ENCODE data around the gene VWCE.

- no peak for TF ChIP-seq POLR2AphosphoS5 (IDR thresholded peaks at IDR 0.05)
- no peak for TF ChIP-seq TAF1 (IDR thresholded peaks at IDR 0.05; ENCODE audit: low read depth)
- TF ChIP-seq CTCF (IDR thresholded peaks at IDR 0.05; ENCODE audit: poor library complexity, severe bottlenecking): no peak
- TF ChIP-seq SMC3 (conservative IDR thresholded peaks at IDR 0.05; ENCODE audit: poor library complexity): no peak
- no peak for TF ChIP-seq REST (IDR thresholded peaks at IDR 0.05; ENCODE audit: borderline replicate concordance)
- TF ChIP-seq RAD21 (conservative IDR thresholded peaks at IDR 0.05): no peak
- no peak for TF ChIP-seq EZH2 (IDR thresholded peaks at IDR 0.05; ENCODE audit: borderline replicate concordance, insufficient read depth, low read length, poor library complexity, severe bottlenecking)
- no peak for TF ChIP-seq EP300 (conservative IDR thresholded peaks at IDR 0.05; ENCODE audit: poor library complexity, severe bottlenecking)
These were observed 2.2 kb upstream of the VWCE start for GRCh38 chr11:61297341-61297740.

Data from neural cell (in vitro differentiated cells).